ENCODE measurements around the gene PIP4K2A.

Gene PIP4K2A

GRCh38 chr10:22589851-22590514, 124.4 kb downstream of the PIP4K2A start:
- no peak for DNase-seq

GRCh38 chr10:22588462-22588861, 125.9 kb downstream of the PIP4K2A start:
- DNase-seq = no peak

GRCh38 chr10:22583683-22584082, 130.7 kb downstream of the PIP4K2A start:
- no peak for DNase-seq

GRCh38 chr10:22581461-22581860, 132.9 kb downstream of the PIP4K2A start:
- no peak for DNase-seq

DNA sequence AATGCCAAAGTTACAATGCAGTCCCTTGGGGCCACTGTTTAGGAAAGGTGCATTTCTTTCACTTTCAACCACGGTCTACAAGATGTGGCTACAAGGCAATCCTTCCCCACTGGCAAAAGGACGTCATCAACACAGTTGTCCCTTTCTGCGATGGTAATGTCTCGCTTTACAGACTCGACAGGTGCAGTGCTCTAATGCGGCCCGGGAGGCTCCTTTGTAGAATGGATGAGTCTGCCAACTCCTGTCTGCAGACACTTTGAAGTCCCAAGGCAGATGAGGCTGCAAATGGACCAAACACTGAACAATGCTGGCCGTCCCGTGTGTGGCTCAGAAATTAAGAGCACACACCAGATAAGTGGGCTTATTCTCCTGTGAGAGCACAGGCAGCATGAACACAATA, 133.7 kb downstream of the PIP4K2A start:
- DNase-seq = no peak

GRCh38 chr10:22579826-22580225, 134.6 kb downstream of the PIP4K2A start:
- DNase-seq = no peak

GRCh38 chr10:22573820-22574569, 140.4 kb downstream of the PIP4K2A start:
- DNase-seq = no peak

DNA sequence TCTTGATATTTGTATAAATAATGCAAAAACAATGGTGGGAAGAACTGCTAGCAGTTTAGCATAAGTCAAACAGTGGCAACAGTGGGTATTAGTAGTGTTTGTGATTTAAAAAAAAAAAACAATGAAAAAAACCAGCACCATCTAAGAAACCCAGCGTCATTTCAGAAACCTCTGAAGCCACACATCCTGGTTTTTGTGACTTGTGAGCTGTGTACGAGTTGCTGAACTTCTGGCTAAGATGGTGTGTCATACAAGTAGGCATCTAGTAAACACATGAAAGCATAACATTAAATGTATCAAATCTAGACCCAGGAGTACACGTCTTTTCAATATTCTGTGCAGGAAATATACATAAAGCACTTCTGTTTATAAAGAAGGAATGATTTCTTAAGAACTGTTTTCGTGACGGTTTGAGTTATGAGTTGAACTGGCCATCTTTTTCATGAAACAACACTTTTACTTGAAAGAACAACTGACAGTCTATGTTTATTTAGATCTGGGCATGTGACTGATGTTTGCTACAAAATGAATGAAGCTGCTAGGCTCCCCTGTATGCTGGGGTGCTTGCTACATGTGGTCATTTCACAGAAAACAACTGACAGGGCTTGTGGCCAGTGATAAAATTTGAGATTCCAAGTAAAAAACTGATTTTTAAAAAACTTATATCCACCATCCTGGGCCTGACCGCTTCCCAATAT, 143.5 kb downstream of the PIP4K2A start:
- DNase-seq = no peak

DNA sequence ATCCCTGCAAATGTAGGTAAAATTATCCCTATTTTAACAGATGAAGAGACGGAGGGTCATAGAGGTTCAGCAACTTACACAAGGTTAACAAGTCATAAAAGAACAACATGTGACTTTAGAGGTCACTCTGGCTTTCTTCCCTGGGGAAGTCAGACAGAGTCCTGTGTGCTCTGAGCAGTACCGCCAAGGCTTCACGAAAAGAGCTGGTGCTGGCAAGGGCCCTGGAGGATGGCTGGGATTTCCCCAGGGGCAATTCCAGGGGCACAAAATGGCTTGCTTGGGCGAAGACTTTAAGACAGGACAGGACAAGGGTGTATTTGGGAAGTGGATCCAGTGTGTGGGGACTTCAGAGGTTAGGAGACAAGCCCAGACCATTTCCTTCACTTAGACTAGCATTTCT, 144.1 kb downstream of the PIP4K2A start:
- DNase-seq = no peak

DNA sequence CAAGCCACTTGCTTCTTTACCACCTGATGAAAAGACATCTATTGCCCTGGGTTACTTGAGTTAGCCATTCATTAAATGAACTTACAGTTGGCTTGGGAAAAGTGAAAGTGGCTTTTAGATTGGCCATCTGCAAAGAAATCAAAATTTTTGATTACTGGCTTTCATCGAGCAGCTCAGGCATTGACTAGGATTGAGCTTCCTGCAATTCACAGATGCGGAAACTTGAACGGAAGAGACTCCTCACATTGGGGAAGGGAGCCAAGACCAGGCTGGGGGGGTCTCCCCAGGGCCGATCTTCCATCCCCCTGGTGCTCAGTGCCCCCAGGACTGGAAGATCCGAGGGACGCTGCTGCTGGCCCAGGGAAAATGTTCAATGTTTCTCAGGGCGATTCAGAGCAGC, 145.4 kb downstream of the PIP4K2A start:
- DNase-seq = no peak

- DNase-seq = no peak
These were observed 150.3 kb downstream of the PIP4K2A start for GRCh38 chr10:22564060-22564459.

GRCh38 chr10:22561909-22562308, 152.5 kb downstream of the PIP4K2A start:
- DNase-seq = no peak

DNA sequence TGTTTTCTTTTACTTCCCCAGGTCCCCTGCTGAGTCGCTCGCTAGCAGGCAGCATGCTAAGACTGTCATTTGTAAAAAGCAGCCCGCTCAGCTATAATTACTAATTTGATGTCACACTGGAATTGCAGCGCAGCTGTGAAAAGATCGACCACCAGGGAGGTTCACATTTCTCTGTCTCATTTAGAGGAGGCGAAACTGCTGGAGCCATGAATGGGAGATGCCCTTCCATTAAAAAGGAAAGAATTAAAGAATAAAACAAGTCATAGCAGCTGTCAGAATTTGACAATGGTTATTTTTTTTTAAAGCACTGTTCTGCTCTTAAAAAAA, 153.5 kb downstream of the PIP4K2A start:
- DNase-seq = no peak

DNA sequence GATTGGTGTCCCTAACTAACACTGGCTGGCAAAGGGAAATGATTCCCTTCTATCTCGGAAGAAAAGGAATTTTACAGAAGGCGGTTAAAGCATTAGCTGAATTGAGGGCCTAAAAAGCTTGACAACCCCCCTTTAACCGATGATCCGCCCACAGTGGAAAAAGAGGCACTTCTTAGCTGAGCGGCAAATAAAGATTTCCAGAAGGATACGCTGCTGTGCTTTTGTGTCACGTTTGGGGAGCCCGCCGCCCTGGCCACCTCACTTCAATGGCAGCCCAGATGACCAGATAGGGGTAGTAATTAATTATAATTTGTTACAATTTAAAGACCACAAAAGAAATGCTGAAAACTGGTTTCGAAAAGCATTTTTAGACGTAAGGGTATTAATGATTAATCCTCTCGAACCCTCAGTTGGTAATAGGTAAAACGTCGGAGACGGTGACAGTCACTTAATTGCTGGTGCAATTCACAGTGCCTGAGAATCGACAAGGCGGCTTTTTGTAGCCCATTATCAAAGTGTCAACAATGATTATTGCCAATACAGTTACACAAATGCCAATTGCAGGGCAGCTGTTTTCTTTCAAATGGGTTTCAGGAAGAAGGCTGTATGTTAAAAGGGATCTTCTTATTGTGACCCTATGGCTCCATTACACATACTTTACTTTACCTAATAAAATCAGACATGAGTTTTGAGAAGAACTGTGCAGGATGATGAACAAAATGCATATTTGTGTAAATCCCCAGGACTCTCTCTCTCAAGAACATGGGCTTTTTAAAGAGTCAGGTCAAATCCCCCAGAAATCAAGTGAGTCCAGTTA, 154.1 kb downstream of the PIP4K2A start:
- DNase-seq = no peak

- no peak for DNase-seq
These were observed 157.1 kb downstream of the PIP4K2A start for GRCh38 chr10:22557321-22557720.

- no peak for DNase-seq
These were observed 157.6 kb downstream of the PIP4K2A start for GRCh38 chr10:22556774-22557173.

DNA sequence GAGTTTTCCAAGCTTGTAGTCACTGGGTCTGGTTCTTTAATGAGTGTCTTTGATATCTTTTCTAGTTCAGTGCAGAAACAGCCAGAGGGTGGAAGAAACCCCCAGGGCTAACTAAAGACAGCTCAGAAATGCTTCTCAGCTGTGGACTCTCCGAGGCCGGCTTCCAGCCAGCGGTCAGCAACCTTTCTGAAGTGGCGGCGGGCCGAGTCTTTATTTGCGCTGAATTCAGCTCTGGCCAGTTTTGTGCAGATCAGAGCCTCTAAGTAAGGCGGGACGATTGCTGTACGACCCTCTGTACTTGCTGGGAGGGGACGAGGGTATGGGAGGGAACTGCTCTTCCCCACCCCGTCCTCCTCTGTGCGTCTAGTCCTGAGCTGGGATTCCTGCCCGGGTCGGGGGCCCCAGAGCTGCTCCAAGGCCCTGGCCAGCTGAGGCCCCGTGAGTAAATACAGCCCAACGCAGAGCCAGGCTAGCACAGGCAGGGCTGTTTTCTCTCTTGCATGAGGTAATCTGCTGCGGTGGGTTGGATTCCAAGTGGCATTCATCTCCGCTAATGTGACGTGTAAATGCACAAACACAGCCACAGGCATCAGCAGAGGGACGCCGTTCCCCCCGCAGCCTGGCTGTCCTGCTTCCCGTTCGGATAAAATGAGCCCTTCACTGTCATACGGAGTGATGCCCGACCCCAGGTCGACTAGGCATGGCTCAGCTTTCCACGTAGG, 159.8 kb downstream of the PIP4K2A start:
- peak; percentile 93 for DNase-seq

- DNase-seq = no peak
These were observed 160.9 kb downstream of the PIP4K2A start for GRCh38 chr10:22553452-22553995.

- no peak for DNase-seq
These were observed 161.4 kb downstream of the PIP4K2A start for GRCh38 chr10:22552888-22553378.

DNA sequence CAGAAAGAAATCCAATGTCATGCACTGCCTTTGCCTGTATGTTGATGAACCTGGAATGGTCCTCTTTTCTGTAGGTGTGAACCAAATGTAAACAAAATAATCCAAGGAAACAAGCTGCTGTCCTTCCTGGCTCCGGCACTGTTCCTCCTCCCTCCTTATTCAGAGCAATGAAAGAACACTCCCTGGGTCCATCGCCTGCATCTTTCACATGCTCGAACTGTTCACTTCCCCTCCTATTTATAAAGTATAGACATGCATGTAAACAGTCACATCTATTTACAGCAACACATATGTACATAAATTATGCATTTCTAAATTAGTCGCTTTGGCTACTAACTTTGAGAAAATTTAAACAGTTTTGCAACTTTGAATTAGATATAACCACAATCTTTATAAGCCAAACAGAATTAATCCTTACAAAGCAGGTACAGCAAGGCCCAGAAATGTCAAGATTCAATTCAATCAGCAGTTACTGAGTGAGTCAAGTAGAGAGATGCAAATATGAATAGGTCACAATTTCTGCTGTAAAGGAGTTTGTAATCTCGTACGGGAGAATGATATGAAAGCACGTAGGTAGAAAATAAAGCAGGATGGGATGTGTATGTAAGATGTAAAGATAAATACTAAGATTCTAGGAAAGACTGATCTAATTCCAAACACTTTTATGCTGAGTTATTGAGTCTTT, 162.6 kb downstream of the PIP4K2A start:
- no peak for DNase-seq

- no peak for DNase-seq
These were observed 163.6 kb downstream of the PIP4K2A start for GRCh38 chr10:22550732-22551131.

Data from left hindlimb (tissue), 1 donor.